GM12892 (cell line): ENCODE measurements around the gene SCAMP2.

Source experiments
- POLR2A ChIP-seq: IDR thresholded peaks from 2 replicates; pipeline ENCODE4 v1.6.1; 2011; ENCODE audit warnings: low read depth, low read length, control low read depth
- POLR2AphosphoS5 ChIP-seq: IDR thresholded peaks from 2 replicates; pipeline ENCODE4 v1.6.1; 2011; ENCODE audit warnings: low read depth, low read length, control low read depth

DNA sequence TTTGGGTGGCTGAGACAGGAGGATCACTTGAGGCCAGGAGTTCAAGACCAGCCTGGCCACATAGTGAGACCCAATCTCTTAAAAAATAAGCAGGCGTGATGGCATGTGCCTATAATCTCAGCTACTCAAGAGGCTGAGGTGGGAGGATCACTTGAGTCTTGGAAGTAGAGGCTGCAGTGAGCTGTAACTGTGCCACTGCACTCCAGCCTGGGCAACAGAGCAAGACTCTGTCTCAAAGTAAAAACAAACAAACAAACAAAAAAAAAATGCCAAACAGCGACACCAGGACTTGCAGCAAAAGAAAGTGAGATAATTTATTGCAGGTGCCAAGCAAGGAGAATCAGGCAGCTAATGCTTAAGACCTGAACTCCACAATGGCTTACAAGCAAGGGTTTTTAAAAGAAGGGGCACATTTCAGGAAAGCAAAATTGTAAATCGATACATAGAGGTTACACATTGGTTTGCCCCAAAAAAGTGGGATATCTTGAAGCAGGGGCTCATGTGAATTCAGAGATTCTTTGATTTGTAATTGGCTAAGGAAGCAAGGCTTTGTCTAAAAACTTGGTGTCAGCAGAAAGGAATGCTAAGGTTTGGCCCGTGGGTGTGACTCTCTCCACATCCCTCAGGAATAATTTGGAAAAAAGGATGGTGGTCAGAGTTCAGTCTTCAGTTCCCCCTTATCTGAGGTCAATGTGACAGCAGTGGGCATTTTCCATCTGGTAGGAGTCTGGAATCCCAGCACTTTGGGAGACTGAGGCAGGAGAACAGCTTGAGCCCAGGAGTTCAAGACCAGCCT is 11.5 kb upstream of the SCAMP2 start:
- TF ChIP-seq POLR2A (no peak), POLR2AphosphoS5 (no peak)
